GM12872 (cell line): ENCODE data around the gene MRM3.

ENCODE experiments used
- CTCF ChIP-seq: IDR thresholded peaks from 3 replicates; pipeline ENCODE4 v1.5.1; 2011; ENCODE audit warnings: low read depth, mild to moderate bottlenecking, low read length, moderate library complexity; ENCODE audit not compliant: insufficient read depth

The MRM3 gene

GRCh38 chr17:823501-823902 lies 41.3 kb downstream of the MRM3 start:
- no peak for TF ChIP-seq CTCF

- no peak for TF ChIP-seq CTCF
These were observed 42.2 kb downstream of the MRM3 start for GRCh38 chr17:824378-824777.

- no peak for TF ChIP-seq CTCF
These were observed 43.1 kb downstream of the MRM3 start for GRCh38 chr17:825216-825615.

GRCh38 chr17:826778-827177 lies 44.6 kb downstream of the MRM3 start:
- TF ChIP-seq CTCF: no peak

GRCh38 chr17:828761-829160 lies 46.6 kb downstream of the MRM3 start:
- TF ChIP-seq CTCF: no peak

- TF ChIP-seq CTCF: no peak
These were observed 48.2 kb downstream of the MRM3 start for GRCh38 chr17:830381-830780.

- no peak for TF ChIP-seq CTCF
These were observed 48.8 kb downstream of the MRM3 start for GRCh38 chr17:830950-831349.

GRCh38 chr17:834136-834535 lies 52.0 kb downstream of the MRM3 start:
- no peak for TF ChIP-seq CTCF
